ENCODE data around the gene PRKCE. TPM values are rescaled to one million over a fixed set of nuclear protein-coding genes. Genes with fewer than 3 reads are reported as not detected.

Gene PRKCE
- total RNA-seq, 1 experiment from 2014 or later: 21.7 TPM

DNA sequence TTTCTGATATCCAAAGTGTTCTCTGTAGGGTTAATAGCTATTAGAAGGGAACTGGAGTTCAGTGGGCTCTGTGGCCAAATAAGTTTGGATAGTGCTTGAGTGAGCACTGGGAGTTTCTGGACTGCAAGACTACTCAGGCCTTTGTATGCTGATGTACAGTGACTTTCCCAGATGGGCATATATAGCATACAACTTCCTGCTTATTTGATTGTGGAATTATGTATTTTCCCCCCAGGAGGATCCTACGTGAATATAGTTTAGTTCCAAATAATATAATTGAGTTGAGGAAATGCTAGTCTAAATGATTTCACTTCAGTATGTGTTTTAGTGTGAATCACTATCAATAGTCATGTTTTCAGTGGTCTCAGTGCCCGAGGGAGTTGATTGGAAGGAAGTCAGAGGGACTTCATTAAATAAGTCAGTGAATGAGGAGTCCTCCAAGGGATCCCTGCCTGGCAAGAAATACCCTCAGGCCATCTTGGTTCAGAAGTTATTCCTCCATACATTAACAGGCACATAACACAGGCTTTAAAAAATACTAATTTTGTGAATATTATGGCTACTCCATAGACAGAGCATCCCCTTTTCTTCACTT, 251.4 kb downstream of the PRKCE start:
- Histone ChIP-seq H3K9me2 (ENCODE audit: insufficient read depth) (peaks cover 3% of the 10 kb centered on the region; the same call in 1 of the 2 replicates), H4K20me1 (ENCODE audit: insufficient read depth) (peaks cover 6% of the 10 kb centered on the region; the same call in 1 of the 2 replicates), H3F3A (ENCODE audit: insufficient read depth, low read depth) (no peaks in the 10 kb centered on the region), H3K27ac (no peak overlapping the region), H3K79me2 (ENCODE audit: low read depth) (no peaks in the 10 kb centered on the region; the same call in 1 of the 2 replicates), H3K4me2 (no peak overlapping the region), H2AFZ (no peak overlapping the region), H3K36me3 (ENCODE audit: low read depth) (no peaks in the 10 kb centered on the region), H3K9me3 (ENCODE audit: insufficient read depth, low read depth) (no peaks in the 10 kb centered on the region), H3K4me1 (replicated peaks; ENCODE audit: insufficient read depth) (no peaks in the 10 kb centered on the region), H3K4me3 (no peak overlapping the region), H3K27me3 (ENCODE audit: insufficient read depth, low read depth) (no peaks in the 10 kb centered on the region)
- POLR2A ChIA-PET (ENCODE audit: unreplicated experiment): no interaction called here
- CTCF ChIA-PET: no interaction called here
- no TSS peak for BruUV-seq (replicated peaks)
- DNase-seq: no peak
- intact Hi-C loops (cut with micrococcal nuclease; ENCODE audit: unreplicated experiment): no loop called here
- no peak for TF ChIP-seq EZH2 (IDR thresholded peaks at IDR 0.05; ENCODE audit: low read depth)
- TF ChIP-seq, protein P1, sequence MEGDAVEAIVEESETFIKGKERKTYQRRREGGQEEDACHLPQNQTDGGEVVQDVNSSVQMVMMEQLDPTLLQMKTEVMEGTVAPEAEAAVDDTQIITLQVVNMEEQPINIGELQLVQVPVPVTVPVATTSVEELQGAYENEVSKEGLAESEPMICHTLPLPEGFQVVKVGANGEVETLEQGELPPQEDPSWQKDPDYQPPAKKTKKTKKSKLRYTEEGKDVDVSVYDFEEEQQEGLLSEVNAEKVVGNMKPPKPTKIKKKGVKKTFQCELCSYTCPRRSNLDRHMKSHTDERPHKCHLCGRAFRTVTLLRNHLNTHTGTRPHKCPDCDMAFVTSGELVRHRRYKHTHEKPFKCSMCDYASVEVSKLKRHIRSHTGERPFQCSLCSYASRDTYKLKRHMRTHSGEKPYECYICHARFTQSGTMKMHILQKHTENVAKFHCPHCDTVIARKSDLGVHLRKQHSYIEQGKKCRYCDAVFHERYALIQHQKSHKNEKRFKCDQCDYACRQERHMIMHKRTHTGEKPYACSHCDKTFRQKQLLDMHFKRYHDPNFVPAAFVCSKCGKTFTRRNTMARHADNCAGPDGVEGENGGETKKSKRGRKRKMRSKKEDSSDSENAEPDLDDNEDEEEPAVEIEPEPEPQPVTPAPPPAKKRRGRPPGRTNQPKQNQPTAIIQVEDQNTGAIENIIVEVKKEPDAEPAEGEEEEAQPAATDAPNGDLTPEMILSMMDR (conservative IDR thresholded peaks at IDR 0.05): no peak

DNA sequence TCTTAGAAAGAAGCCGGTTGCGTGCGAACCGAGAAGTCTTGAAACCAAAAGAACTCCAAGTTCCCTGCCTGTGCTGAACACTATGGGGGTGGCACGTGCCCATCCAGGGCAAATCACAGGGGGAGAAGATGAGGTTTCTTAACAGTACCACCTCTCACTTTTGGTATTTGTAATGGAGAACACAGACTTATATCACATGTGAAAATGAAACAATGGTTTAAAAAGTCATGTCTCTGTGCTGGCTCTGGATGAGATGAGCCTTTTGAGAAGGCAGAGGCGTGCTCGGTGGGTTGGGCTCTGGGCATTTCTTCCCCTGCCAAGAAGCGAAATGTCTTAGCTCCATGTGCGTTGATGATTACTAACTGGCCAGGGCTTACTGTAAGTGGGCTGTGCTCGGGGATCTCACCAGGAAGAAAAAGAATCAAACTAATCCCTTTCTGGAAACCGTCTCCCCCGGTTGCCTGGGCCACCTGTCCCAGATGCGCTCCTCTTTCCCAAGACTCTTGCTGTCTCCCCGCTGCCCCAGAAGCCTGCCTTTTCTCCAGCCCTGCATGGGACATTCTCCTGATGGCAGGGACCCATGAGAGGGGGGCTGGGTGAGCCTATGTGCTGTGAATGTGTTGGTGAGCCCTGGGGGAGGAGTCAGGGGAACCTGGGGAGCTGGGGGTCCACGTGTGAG, 252.9 kb downstream of the PRKCE start:
- H3K9me2 ChIP-seq (ENCODE audit: insufficient read depth): peaks cover 3% of the 10 kb centered on the region; the same call in 1 of the 2 replicates
- H3K4me1 ChIP-seq (replicated peaks; ENCODE audit: insufficient read depth): peaks cover 9% of the 10 kb centered on the region
- H3K9me3 ChIP-seq (ENCODE audit: insufficient read depth, low read depth): no peaks in the 10 kb centered on the region
- BruUV-seq (replicated peaks): no TSS peak
- no peak overlapping the region for H3K27ac ChIP-seq
- H3K4me2 ChIP-seq: no peak overlapping the region
- DNase-seq: no peak
- peaks cover 7% of the 10 kb centered on the region; the same call in 1 of the 2 replicates for H3F3A ChIP-seq (ENCODE audit: insufficient read depth, low read depth)
- CTCF ChIA-PET: no interaction called here
- POLR2A ChIA-PET (ENCODE audit: unreplicated experiment): no interaction called here
- intact Hi-C loops (cut with micrococcal nuclease; ENCODE audit: unreplicated experiment): no loop called here
- no peaks in the 10 kb centered on the region for H3K36me3 ChIP-seq (ENCODE audit: low read depth)
- H4K20me1 ChIP-seq (ENCODE audit: insufficient read depth): peaks cover 4% of the 10 kb centered on the region; the same call in 1 of the 2 replicates
- H3K4me3 ChIP-seq: no peak overlapping the region
- H2AFZ ChIP-seq: no peak overlapping the region
- TF ChIP-seq, protein P1 (conservative IDR thresholded peaks at IDR 0.05): no peak
- no peak for TF ChIP-seq EZH2 (IDR thresholded peaks at IDR 0.05; ENCODE audit: low read depth)
- no peaks in the 10 kb centered on the region for H3K79me2 ChIP-seq (ENCODE audit: low read depth)
- no peaks in the 10 kb centered on the region for H3K27me3 ChIP-seq (ENCODE audit: insufficient read depth, low read depth)

DNA sequence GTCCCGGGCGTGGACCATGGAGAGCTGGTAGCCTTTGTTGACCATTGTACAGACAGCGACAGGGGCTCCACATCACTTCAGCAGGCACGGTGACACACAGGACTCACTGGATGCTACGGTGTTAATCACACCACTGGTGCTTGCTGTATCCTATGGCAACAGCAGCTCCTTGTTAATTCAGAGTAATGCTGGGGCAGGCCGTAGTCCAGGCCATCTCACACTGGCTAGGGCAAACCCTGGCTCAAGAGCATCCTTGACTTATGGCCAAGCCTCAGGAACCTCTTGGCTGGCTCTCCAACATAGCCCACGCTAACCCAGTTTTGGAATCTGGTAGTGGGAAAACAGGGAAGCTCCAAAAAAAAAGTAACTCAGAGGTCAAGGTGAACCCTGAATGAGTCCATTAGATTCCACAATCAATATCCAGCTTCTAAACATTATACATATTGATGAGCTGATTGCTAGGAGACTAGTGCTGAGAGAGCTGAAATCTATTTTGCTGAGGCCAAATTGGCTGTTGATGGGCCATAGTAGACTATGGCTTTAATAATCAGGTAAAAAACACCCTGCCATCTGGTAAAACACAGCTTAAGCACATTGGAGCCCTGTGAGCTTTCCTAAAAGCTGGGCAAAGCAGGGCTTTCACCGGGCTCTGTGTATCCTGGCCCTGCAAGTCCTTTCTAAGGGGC, 253.6 kb downstream of the PRKCE start:
- Histone ChIP-seq H4K20me1 (ENCODE audit: insufficient read depth) (peaks cover 4% of the 10 kb centered on the region; the same call in 1 of the 2 replicates), H3K27me3 (ENCODE audit: insufficient read depth, low read depth) (no peaks in the 10 kb centered on the region), H3K4me3 (no peak overlapping the region), H3K9me2 (ENCODE audit: insufficient read depth) (peaks cover 3% of the 10 kb centered on the region; the same call in 1 of the 2 replicates), H3F3A (ENCODE audit: insufficient read depth, low read depth) (peaks cover 12% of the 10 kb centered on the region), H3K9me3 (ENCODE audit: insufficient read depth, low read depth) (no peaks in the 10 kb centered on the region), H3K36me3 (ENCODE audit: low read depth) (no peaks in the 10 kb centered on the region), H3K4me2 (no peak overlapping the region), H3K79me2 (ENCODE audit: low read depth) (no peaks in the 10 kb centered on the region), H3K4me1 (replicated peaks; ENCODE audit: insufficient read depth) (peaks cover 15% of the 10 kb centered on the region), H2AFZ (no peak overlapping the region), H3K27ac (no peak overlapping the region)
- CTCF ChIA-PET: no interaction called here
- POLR2A ChIA-PET (ENCODE audit: unreplicated experiment): no interaction called here
- no TSS peak for BruUV-seq (replicated peaks)
- DNase-seq: no peak
- TF ChIP-seq, protein P1 (conservative IDR thresholded peaks at IDR 0.05): no peak
- no peak for TF ChIP-seq EZH2 (IDR thresholded peaks at IDR 0.05; ENCODE audit: low read depth)
- intact Hi-C loops (cut with micrococcal nuclease; ENCODE audit: unreplicated experiment): no loop called here
